Mononuclear cell (primary cell): ENCODE data around the gene CTNNBL1. TPM values are rescaled to one million over a fixed set of nuclear protein-coding genes. Genes with fewer than 3 reads are reported as not detected.

Experiments
- H3K27me3 ChIP-seq: 2 replicates; pipeline ENCODE4 v1.6.0; 2011; ENCODE audit warnings: low read length, control low read depth; ENCODE audit not compliant: insufficient read depth
- H3K4me1 ChIP-seq: 2 replicates; pipeline ENCODE4 v1.5.1; 2011; ENCODE audit warnings: mild to moderate bottlenecking, low read length, control low read depth; ENCODE audit not compliant: insufficient read depth
- H3K4me3 ChIP-seq: 2 replicates; pipeline ENCODE4 v1.5.1; 2011; ENCODE audit warnings: mild to moderate bottlenecking, low read length, moderate library complexity
- H3K9me3 ChIP-seq: 2 replicates; pipeline ENCODE4 v1.5.1; 2011; ENCODE audit warnings: low read depth, mild to moderate bottlenecking, control low read depth, low read length
- total RNA-seq: library from RNA; depleted of rRNA; stranded (reverse); fragments of >200 nt; gene quantifications from one replicate; pipeline ENCODE4 v1.2.3, GENCODE V29; 2012

Gene CTNNBL1
- total RNA-seq, 1 donor = 19.4 TPM

DNA sequence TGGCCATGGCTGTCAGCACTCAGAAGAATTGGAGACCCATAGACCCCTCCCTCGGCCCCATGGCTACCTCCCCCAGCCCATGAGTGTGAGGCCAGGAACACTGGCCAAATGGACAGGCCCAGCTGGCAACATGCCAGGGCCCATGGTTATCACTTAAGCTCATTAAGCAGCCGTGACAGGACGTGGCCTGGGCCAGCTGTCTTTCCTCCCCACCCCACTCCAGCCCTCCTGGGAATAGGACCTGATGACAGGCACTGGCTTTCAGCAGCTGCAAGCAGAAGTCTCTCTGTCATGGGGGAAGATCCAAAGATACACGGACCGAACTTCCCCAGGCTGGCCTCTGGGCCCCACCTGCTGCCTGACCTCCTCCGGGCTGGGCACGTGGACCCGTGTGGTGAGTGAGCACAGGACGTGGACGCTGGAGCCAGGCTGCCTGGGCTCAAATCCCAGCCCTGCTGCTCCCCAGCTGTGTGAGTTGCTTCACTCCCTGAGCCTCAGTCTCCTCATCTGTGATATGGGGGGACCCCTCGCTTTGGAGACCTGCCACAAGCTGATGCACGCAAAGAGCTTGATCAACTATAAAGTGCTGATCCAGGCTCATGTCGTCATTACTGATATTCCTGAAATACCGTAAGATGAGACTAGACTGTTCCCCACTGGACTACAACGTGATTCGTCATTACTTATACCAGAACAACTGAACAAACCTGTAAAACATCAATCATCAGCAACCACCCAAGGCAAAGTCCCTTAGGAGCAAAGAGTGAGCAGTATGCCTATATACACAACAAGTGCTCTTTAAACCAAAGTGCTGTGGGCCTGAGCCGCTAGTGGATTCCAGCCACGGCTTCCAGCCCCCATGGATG is 187.1 kb downstream of the CTNNBL1 start:
- Histone ChIP-seq H3K4me3 (no peak overlapping the region), H3K27me3 (no peaks in the 10 kb centered on the region), H3K9me3 (no peaks in the 10 kb centered on the region), H3K4me1 (no peaks in the 10 kb centered on the region)

DNA sequence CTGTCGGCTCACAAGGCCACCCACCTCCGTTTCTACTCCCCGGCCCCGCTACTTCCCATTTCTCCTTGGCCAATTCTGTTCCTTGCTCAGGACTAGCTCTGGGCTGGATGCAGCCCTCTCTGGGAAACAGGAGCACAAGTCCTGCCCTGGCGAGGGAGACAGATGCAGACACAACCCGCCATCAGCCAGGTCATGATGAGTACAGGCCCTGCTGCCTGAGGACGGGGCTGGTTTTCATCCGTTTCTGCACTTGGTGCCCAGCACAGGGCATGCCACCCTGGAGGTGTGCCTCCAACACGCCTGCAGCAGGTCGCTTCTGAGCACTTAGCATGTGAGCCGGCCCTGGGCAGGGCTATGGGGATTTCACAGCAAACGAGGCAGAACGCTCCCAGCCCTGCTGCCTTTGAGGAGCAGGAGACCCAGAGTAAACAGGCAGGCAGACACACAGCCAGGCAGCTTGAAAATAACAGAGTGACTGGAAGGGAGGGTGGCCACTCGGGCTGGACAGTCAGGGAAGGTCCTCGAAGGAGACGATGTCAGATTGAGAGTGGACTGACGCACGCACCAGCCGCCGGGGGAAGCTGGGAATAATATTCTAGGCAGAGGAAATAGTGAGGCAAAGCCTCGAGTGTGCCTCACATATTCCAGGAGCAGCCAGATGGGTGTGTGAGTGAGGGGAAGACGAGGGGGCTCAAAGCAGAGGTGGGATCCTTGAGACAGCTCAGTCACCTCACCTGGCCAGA is 187.9 kb downstream of the CTNNBL1 start:
- H3K27me3 ChIP-seq = no peaks in the 10 kb centered on the region
- H3K4me3 ChIP-seq = no peak overlapping the region
- no peaks in the 10 kb centered on the region for H3K9me3 ChIP-seq
- no peaks in the 10 kb centered on the region for H3K4me1 ChIP-seq

DNA sequence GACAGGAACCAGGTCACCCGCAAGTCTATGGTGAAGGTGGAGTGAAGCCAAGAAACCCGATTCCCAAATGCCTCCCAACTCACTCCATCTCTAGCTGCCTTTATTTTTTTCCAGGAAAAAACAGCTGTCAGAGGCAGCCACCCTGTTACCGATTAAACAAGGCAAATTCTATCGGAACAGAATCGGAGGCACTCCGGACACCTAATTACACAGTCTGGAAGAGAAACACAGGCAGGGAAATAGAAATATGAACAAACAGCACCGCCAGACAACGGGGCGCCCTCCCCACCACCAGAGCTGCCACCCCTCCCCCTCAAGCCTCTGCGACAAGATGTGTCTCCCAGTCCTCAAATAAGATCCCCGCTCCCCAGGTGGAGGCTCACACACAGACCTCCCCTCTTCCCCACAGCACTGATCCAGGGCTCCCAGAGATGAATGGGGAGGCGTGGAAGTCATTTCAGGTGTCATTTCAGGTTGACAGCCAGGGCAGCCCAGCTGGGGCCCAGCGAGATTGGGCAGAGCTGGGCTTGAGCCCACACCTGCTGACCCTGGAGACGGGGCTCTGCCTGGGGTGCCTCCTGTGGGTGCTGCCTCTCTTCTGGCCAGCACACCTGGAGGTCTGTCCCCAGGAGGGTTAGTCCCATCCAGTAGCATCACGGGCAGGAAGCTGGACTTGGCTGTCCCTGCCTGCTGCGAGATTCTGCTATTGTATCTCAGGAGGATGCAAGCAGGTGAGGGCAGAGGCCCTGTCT is 189.3 kb downstream of the CTNNBL1 start:
- Histone ChIP-seq H3K4me1 (no peaks in the 10 kb centered on the region), H3K4me3 (no peak overlapping the region), H3K9me3 (no peaks in the 10 kb centered on the region), H3K27me3 (no peaks in the 10 kb centered on the region)

DNA sequence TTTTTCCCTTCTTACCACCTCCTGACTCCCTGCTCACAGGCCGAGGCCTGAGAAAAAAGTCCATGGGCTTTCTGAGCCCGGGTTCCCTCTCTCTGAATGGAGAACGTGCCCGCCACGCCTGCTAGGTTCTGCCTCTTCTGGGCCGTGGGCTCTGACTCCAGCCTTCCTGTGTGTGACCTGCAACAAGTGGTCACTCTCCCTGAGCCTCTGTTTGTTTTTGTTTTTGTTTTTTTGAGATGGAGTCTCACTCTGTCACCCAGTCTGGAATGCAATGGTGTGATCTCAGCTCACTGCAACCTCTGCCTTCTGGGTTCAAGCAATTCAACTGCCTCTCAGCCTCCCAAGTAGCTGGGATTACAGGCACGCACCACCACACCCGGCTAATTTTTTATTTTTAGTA is 191.2 kb downstream of the CTNNBL1 start:
- Histone ChIP-seq H3K4me1 (no peaks in the 10 kb centered on the region), H3K27me3 (no peaks in the 10 kb centered on the region), H3K9me3 (no peaks in the 10 kb centered on the region), H3K4me3 (no peak overlapping the region)

DNA sequence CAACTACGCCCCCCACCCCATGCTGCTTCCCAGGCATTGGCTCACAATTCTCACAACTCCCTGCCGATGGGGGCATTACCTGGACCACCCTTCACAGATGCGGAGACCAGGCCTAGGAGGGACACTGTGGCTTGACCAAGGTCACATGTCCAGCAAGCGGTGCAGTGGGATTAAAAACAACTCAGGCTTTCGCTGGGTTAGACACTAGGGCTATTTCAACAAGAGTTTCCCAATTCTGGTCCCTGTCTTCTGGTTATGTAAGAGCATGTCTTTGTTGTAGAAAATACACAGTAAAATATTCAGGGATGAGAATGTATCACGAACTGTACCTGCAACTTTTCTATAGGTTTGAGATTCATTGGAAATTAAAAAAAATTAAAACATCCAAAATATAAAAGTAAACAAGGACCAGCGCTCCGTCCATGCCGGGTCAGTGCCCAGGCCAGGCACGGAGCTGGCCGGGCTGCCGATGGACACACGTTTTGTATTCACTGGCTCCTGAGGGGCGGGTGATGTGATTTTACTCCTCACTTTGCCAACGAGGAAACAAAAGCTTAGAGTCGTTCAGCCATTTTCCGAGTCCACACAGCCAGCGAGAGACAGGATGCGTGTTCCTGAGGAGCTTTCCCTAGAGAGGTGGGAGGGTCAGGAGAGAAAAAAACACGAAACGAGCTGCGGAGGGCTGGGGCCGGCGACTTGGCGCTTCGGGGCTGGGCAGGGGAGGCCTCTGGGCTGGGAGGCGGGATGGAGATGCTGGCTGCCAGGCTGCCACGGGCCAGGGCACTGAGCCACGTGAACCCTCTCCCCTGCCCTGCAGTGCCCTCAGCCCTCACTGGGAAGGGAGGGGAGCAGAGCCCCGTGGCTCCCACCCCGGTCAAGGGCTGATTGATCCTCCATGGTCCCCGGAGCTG is 192.0 kb downstream of the CTNNBL1 start:
- Histone ChIP-seq H3K4me1 (no peaks in the 10 kb centered on the region), H3K4me3 (no peak overlapping the region), H3K27me3 (no peaks in the 10 kb centered on the region), H3K9me3 (no peaks in the 10 kb centered on the region)

DNA sequence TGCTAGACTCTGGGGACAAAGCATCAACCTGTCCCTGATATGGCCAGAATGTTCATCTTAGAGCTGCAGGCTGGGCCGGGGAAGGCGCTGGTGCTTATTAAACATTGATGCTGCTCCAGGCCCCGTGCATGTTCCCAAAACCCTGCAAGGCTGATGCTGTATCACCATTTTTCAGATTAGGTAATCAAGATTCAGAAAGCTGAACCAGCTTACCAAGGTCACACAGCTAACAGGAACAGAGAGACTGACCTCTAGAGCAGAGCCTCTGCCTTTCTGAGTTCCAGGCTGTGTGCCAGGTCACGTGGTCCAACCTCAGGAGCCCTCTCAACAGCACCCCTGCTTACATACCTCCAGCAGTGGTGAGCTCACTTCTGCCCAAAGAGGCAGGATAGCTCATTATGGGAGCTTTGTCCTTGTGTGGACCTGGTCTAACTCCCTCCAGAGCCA is 193.0 kb downstream of the CTNNBL1 start:
- Histone ChIP-seq H3K27me3 (no peaks in the 10 kb centered on the region), H3K4me3 (no peak overlapping the region), H3K4me1 (no peaks in the 10 kb centered on the region), H3K9me3 (no peaks in the 10 kb centered on the region)

DNA sequence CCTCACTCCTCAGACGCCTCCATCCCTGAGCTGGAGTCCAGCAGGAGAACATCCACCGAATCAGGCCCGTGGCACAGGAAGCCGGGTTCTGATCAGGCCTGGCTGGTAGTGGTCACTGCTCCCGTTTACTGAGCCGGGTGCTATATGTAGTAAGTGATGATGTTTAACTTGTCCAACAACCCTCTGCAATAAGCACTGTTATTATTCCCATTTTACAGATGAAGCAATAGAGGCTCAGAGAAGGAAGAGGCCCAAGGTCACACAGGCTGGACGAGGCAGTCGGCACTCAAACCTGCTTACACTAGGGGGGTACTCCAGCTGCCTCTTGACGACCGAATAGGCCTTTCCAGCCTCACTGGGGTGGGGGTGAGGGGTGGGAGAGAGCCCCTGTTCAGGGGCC is 194.8 kb downstream of the CTNNBL1 start:
- no peaks in the 10 kb centered on the region for H3K9me3 ChIP-seq
- no peaks in the 10 kb centered on the region for H3K4me1 ChIP-seq
- H3K27me3 ChIP-seq = no peaks in the 10 kb centered on the region
- H3K4me3 ChIP-seq = no peak overlapping the region

DNA sequence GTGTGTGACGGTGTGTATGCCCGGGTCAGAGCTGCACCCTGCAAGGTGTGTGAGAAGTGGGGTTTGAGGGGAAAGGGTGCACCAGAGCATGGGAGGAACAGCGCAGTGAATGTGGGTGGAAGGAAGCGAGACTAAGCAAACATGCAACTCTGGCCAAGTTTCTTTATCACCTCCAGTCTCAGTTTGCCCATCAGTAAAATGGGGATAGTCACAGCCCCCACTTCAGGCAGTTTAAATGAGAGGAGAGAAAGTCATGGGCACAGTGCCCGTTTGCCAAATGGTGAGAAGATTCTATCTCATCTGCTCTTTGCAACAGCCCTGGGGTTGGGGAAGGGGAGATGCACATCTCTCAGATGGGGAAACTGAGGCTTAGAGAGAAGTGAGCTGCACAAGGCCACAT is 196.3 kb downstream of the CTNNBL1 start:
- H3K9me3 ChIP-seq = no peaks in the 10 kb centered on the region
- H3K4me1 ChIP-seq = no peaks in the 10 kb centered on the region
- no peaks in the 10 kb centered on the region for H3K27me3 ChIP-seq
- no peak overlapping the region for H3K4me3 ChIP-seq

DNA sequence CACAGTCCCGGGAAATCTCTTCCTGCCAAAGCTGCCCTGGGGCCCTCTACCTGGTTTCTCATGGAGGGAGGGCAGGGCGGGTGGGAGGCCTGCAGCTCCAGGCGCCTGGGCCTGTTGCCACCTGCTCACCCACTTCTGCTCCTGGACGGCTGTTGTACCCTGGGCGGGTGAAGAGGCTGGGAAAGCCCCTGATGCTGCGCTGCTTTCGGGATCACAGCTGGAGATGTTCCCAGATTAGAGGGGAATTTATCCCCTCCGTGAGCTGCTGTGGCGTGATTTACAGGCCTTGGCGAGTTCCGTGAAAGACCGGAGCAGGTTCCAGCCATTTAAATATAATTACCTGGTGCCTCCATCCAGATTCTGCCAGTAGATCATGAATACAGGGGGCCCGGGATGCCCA is 196.8 kb downstream of the CTNNBL1 start:
- Histone ChIP-seq H3K4me3 (no peak overlapping the region), H3K4me1 (no peaks in the 10 kb centered on the region), H3K9me3 (no peaks in the 10 kb centered on the region), H3K27me3 (no peaks in the 10 kb centered on the region)

DNA sequence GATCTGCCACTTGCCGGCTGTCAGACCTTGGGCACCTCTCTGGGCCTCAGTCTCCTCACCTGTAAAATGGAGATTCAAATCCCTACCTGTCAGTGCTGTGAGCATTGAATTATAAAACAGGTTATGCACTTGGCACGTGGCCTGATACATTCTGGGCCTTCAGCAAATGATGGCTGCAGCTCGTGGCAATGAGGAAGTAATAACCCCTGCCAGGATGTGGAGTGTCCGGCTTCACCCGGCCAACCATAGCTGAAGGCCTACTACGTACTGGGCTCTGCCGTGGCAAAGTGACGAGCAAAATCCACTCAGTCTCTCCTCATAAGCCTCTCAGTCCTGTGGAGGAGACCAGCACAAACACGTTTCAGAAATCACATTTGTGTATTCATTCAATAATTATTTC is 198.2 kb downstream of the CTNNBL1 start:
- Histone ChIP-seq H3K4me1 (no peaks in the 10 kb centered on the region), H3K27me3 (no peaks in the 10 kb centered on the region), H3K4me3 (no peak overlapping the region), H3K9me3 (no peaks in the 10 kb centered on the region)

DNA sequence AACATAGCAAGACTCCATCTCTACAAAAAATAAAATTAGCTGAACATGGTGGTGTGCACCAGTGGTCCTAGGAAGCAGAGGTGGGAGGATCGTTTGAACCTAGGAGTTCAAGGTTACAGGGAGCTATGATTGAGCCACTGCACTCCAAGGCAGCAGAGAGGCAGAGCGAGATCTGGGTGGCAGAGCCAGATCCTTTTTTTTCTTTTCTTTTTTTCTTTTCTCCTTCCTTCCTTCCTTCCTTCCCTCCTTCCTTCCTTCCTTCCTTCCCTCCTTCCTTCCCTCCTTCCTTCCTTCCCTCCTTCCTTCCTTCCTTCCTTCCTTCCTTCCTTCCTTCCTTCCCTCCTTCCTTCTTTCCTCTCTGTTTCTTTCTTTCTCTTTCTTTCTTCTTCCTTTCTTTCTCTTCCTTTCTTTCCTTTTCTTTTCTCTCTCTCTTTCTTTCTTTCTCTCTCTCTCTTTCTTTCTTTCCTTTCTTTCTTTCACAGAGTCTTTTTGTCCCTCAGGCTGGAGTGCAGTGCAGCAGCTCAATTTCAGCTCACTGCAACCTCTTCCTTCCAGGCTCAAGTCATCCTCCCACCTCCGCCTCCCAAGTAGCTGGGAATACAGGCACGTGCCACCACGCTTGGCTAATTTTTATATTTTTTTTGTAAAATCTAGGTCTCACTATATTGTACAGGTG is 199.9 kb downstream of the CTNNBL1 start:
- Histone ChIP-seq H3K9me3 (no peaks in the 10 kb centered on the region), H3K27me3 (no peaks in the 10 kb centered on the region), H3K4me1 (no peaks in the 10 kb centered on the region), H3K4me3 (no peak overlapping the region)

DNA sequence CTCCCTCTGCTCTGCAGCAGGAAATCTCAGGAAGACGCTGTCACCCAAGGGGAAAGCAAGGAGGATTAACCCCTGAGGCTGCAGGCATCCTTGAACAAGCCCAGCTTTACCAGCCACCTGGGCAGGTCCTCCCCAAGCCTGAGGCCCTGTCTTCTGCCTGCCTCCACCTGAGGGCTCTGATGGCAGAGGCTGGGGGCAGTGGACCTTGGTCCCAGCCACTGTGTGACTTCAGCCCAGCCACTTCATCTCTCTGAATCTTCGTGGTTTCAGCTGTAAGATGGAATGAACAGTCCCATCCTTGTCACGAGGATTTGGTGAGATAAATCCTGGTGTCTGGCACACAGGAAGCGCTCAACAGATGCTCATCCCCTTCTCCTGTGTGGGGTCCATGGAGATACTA is 200.6 kb downstream of the CTNNBL1 start:
- Histone ChIP-seq H3K27me3 (no peaks in the 10 kb centered on the region), H3K4me3 (no peak overlapping the region), H3K4me1 (no peaks in the 10 kb centered on the region), H3K9me3 (no peaks in the 10 kb centered on the region)

DNA sequence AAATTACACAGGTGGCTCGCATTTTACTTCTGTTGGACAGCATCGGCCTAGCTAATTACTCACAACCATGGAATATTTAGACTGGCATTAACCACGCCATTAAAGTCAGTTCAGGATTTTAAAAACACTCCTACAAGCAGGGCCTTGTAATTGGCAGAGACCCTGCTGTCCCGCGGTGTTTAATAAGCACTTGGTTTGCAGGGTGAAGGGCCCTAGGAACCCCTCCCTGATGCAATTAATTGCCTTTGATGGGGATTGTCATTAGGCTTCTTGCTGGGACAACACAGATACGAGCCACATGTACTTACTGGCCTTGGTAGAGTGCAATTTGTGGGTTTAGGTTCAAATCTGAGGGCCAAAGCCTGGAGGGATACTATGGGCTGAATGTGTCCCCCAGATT is 201.3 kb downstream of the CTNNBL1 start:
- no peaks in the 10 kb centered on the region for H3K9me3 ChIP-seq
- H3K4me3 ChIP-seq = no peak overlapping the region

More for the DNA sequence above, 201.3 kb downstream of the CTNNBL1 start:
- H3K4me1 ChIP-seq = no peaks in the 10 kb centered on the region
- no peaks in the 10 kb centered on the region for H3K27me3 ChIP-seq
